SKM-1 treated with dmso at 0.1 percent for 144 hours (cell line): Measurements from ENCODE around the gene CD34.
"Not testable (repeated sequence)": the region's sequence is repeated elsewhere in the genome, so short reads cannot be mapped to it uniquely, and the experiment has no call there.

Experiments used
- DNase-seq: peaks from one replicate; lab custom pipeline; 2025; ENCODE audit not compliant: unreplicated experiment; lab: John Stamatoyannopoulos, UW

CD34 gene

GRCh38 chr1:207877914-207878313 is 33.0 kb downstream of the CD34 start:
- DNase-seq = not testable (repeated sequence)

GRCh38 chr1:207876131-207876530 is 34.8 kb downstream of the CD34 start:
- DNase-seq = no peak

GRCh38 chr1:207875532-207875931 is 35.4 kb downstream of the CD34 start:
- no peak for DNase-seq

GRCh38 chr1:207873055-207873890 is 37.7 kb downstream of the CD34 start:
- DNase-seq = peak; percentile 89

GRCh38 chr1:207872621-207873020 is 38.3 kb downstream of the CD34 start:
- peak; percentile 60 for DNase-seq

- no peak for DNase-seq
These were observed 39.7 kb downstream of the CD34 start for GRCh38 chr1:207871117-207871649.

GRCh38 chr1:207870306-207871031 is 40.5 kb downstream of the CD34 start:
- DNase-seq = no peak

- DNase-seq = no peak
These were observed 41.1 kb downstream of the CD34 start for GRCh38 chr1:207869859-207870258.

- peak; percentile 62 for DNase-seq
These were observed 41.9 kb downstream of the CD34 start for GRCh38 chr1:207868774-207869721.

- no peak for DNase-seq
These were observed 42.6 kb downstream of the CD34 start for GRCh38 chr1:207868251-207868773.

GRCh38 chr1:207867136-207868109 is 43.5 kb downstream of the CD34 start:
- DNase-seq = no peak

- no peak for DNase-seq
These were observed 44.3 kb downstream of the CD34 start for GRCh38 chr1:207866471-207867135.

GRCh38 chr1:207863893-207864535 is 46.9 kb downstream of the CD34 start:
- DNase-seq = peak; percentile 89

GRCh38 chr1:207862241-207862787 is 48.6 kb downstream of the CD34 start:
- DNase-seq = no peak

- DNase-seq = no peak
These were observed 49.3 kb downstream of the CD34 start for GRCh38 chr1:207861442-207862177.

GRCh38 chr1:207860531-207860930 is 50.4 kb downstream of the CD34 start:
- no peak for DNase-seq

GRCh38 chr1:207858806-207859205 is 52.1 kb downstream of the CD34 start:
- no peak for DNase-seq
